Vagina (tissue), 2 donors: ENCODE data around the gene CLIC6.

Experiments
- POLR2A ChIP-seq, 2 donors: fragments of 450-650 bp; IDR thresholded peaks; one replicate each; pipeline ENCODE4 v1.6.1; 2017; ENCODE audit warnings: antibody characterized with exemption in 2 of 2, mild to moderate bottlenecking in 2 of 2, moderate library complexity in 2 of 2
- TF ChIP-seq, protein P1 (sequence below), 3 experiments: fragments of 450-650 bp in 2 of 3; fragments of 200-600 bp in 1 of 3; sonication (generic) in 1 of 3; IDR thresholded peaks; one replicate each; pipeline ENCODE4 v1.5.1; 2017 to 2019; ENCODE audit warnings: antibody characterized with exemption in 3 of 3, mild to moderate bottlenecking in 2 of 3, moderate library complexity in 2 of 3

DNA sequence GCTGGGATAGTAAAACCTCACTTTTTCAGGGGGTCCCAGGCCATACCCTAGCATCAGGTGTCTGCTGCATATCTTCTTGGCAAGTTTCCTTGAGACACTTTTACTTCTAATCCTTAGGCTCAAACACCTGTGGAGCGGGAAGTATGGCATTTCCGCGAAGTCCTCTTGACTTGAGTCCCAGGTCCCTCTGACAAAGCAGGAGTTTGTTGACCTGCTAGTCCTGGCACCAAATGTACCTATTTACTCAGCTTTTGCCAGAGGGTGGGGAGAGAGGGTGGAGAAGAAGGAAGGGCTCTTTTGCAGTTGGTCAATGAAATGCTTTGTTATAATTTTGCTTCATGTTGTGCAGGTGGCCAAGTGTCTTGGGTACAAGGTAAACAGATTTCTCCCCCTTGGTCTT is 59.7 kb downstream of the CLIC6 start:
- TF ChIP-seq, protein P1, sequence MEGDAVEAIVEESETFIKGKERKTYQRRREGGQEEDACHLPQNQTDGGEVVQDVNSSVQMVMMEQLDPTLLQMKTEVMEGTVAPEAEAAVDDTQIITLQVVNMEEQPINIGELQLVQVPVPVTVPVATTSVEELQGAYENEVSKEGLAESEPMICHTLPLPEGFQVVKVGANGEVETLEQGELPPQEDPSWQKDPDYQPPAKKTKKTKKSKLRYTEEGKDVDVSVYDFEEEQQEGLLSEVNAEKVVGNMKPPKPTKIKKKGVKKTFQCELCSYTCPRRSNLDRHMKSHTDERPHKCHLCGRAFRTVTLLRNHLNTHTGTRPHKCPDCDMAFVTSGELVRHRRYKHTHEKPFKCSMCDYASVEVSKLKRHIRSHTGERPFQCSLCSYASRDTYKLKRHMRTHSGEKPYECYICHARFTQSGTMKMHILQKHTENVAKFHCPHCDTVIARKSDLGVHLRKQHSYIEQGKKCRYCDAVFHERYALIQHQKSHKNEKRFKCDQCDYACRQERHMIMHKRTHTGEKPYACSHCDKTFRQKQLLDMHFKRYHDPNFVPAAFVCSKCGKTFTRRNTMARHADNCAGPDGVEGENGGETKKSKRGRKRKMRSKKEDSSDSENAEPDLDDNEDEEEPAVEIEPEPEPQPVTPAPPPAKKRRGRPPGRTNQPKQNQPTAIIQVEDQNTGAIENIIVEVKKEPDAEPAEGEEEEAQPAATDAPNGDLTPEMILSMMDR (IDR thresholded peaks at IDR 0.05) = no peak
- no peak for TF ChIP-seq POLR2A (IDR thresholded peaks at IDR 0.05)
